Gastrocnemius medialis (tissue), 4 donors: ENCODE data around the gene FCHSD2. TPM values are rescaled to one million over a fixed set of nuclear protein-coding genes. Genes with fewer than 3 reads are reported as not detected.

Experiments
- ATAC-seq, 2 donors: fragments of 150-250 bp; one replicate each; pipeline ENCODE4 v1.9.1; 2016
- DNase-seq, 2 donors: peaks; one replicate each; pipeline ENCODE4 v3.0.0-alpha.2; 2019
- H3K27ac ChIP-seq, 4 donors: fragments of 200-600 bp; sonication (generic); 1 replicate in 1 of 4; 2 replicates in 3 of 4; pipeline ENCODE4 v1.5.1; 2016 to 2018; ENCODE audit warnings: mild to moderate bottlenecking in 2 of 4, moderate library complexity in 1 of 4
- H3K27me3 ChIP-seq, 3 donors: fragments of 200-600 bp; sonication (generic) in 2 of 3; 1 replicate in 1 of 3; 2 replicates in 2 of 3; pipeline versions ENCODE4 v1.5.1 to v1.6.0; 2016 to 2019; ENCODE audit warnings: mild to moderate bottlenecking in 1 of 3, moderate library complexity in 1 of 3
- H3K36me3 ChIP-seq, 2 donors: fragments of 200-600 bp; sonication (generic) in 1 of 2; one replicate each; pipeline ENCODE4 v1.5.1; 2017 to 2018
- H3K4me1 ChIP-seq, 2 donors: fragments of 200-600 bp; sonication (generic) in 1 of 2; one replicate each; pipeline ENCODE4 v1.5.1; 2016 to 2017; ENCODE audit warnings: mild to moderate bottlenecking in 2 of 2
- H3K4me3 ChIP-seq, 4 donors: fragments of 200-600 bp; sonication (generic) in 3 of 4; 1 replicate in 1 of 4; 2 replicates in 3 of 4; pipeline ENCODE4 v1.5.1; 2016 to 2019; ENCODE audit warnings: mild to moderate bottlenecking in 2 of 4
- H3K9me3 ChIP-seq, 3 donors: fragments of 200-600 bp; sonication (generic) in 2 of 3; 1 replicate in 1 of 3; 2 replicates in 2 of 3; pipeline ENCODE4 v1.5.1; 2016 to 2019
- POLR2A ChIP-seq, 2 donors: fragments of 450-650 bp; IDR thresholded peaks; one replicate each; pipeline ENCODE4 v1.6.1; 2017; ENCODE audit warnings: antibody characterized with exemption in 2 of 2, mild to moderate bottlenecking in 2 of 2, moderate library complexity in 2 of 2
- in situ Hi-C, 4 donors: fragments of 200-750 bp; cut with MboI; loops; one replicate each; pipeline versions ENCODE4 v1.15.0 to v1.8.0; 2017; ENCODE audit warnings: low sequenced_read_pairs in 4 of 4
- intact Hi-C: fragments of 100-400 bp; cut with DNase I; formaldehyde crosslinking; loops from one replicate; pipeline ENCODE4 v1.15.1; 2023; ENCODE audit warnings: low total_unique reads
- total RNA-seq, 4 donors: library from RNA; depleted of rRNA; stranded (reverse); fragments of >200 nt; gene quantifications; one replicate each; pipeline versions ENCODE4 v1.1.0 to v1.2.3, GENCODE V29; 2016
- TF ChIP-seq, protein P1 (sequence below), 5 experiments: fragments of 450-650 bp in 3 of 5; fragments of 200-600 bp in 2 of 5; sonication (generic) in 2 of 5; IDR thresholded peaks in 4 of 5; conservative IDR thresholded peaks in 1 of 5; 1 replicate in 4 of 5; 2 replicates in 1 of 5; pipeline ENCODE4 v1.5.1; 2016 to 2019; ENCODE audit warnings: antibody characterized with exemption in 5 of 5, mild to moderate bottlenecking in 3 of 5, moderate library complexity in 3 of 5

FCHSD2 gene
- 1 to 10 TPM; 5.6 to 10.0 (median 8.0) TPM for total RNA-seq

GRCh38 chr11:73142128-73142377 lies at the start of gene FCHSD2:
FCHSD2 (minus strand) TSS chr11:73142318; CDS start chr11:73141877, 441 bp downstream.
- intact Hi-C loops = loop anchor here (1.0 to 10.0 kb wide), 4 partner anchors 33 to 328 kb away; partner anchors contain the start of gene ATG16L2
- H3K36me3 ChIP-seq = no peaks in the 10 kb centered on the region
- H3K27ac ChIP-seq = peak within 1 kb of the TSS; percentile 92 to 99 (median 96)
- H3K9me3 ChIP-seq = no peaks in the 10 kb centered on the region
- H3K4me1 ChIP-seq = peaks cover 18 to 23% of the 10 kb centered on the region in 2 donors
- in situ Hi-C loops = no loop called here
- DNase-seq = no peak
- TF ChIP-seq, protein P1, sequence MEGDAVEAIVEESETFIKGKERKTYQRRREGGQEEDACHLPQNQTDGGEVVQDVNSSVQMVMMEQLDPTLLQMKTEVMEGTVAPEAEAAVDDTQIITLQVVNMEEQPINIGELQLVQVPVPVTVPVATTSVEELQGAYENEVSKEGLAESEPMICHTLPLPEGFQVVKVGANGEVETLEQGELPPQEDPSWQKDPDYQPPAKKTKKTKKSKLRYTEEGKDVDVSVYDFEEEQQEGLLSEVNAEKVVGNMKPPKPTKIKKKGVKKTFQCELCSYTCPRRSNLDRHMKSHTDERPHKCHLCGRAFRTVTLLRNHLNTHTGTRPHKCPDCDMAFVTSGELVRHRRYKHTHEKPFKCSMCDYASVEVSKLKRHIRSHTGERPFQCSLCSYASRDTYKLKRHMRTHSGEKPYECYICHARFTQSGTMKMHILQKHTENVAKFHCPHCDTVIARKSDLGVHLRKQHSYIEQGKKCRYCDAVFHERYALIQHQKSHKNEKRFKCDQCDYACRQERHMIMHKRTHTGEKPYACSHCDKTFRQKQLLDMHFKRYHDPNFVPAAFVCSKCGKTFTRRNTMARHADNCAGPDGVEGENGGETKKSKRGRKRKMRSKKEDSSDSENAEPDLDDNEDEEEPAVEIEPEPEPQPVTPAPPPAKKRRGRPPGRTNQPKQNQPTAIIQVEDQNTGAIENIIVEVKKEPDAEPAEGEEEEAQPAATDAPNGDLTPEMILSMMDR (IDR thresholded peaks at IDR 0.05 in 4 of 5, conservative IDR thresholded peaks at IDR 0.05 in 1 of 5) = no peak
- TF ChIP-seq POLR2A (IDR thresholded peaks at IDR 0.05) = peak; percentile 59 to 64
- peak; percentile 45 to 81 for ATAC-seq
- no peaks in the 10 kb centered on the region for H3K27me3 ChIP-seq
- H3K4me3 ChIP-seq = peak within 1 kb of the TSS; percentile 93 to 99 (median 98)

DNA sequence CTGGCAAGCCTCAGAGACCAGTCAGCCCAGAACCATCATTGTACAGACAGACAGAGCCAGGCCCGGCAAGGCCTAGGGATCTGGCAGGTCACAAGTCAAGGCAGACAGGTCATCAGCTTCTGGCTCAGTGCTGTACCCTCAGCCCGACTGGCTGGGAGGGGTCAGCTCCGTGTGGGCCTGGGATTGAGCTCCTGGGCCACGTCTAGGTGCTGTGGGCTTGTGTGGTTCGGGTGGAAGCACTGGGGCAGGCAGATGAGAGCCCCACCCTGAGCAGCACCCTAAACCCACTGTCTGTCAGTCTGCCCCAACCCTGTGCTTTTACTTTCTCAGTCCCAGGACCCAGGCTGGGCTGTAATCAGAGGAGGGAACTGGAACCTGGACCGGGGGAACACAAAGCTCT lies 49.0 kb upstream of the FCHSD2 start:
- no peak for TF ChIP-seq POLR2A (IDR thresholded peaks at IDR 0.05)
- TF ChIP-seq, protein P1 (IDR thresholded peaks at IDR 0.05 in 4 of 5, conservative IDR thresholded peaks at IDR 0.05 in 1 of 5) = no peak
- Histone ChIP-seq H3K9me3 (no peaks in the 10 kb centered on the region), H3K36me3 (no peaks in the 10 kb centered on the region), H3K4me3 (no peak overlapping the region), H3K27me3 (no peaks in the 10 kb centered on the region), H3K4me1 (peaks cover 29 to 39% of the 10 kb centered on the region in 2 donors), H3K27ac (no peak overlapping the region)
- intact Hi-C loops (no loop called here), in situ Hi-C loops (loop anchor here in 1 of 4 donors (25.0 kb wide), 1 partner anchor 479 kb away; no protein-coding TSS in a partner anchor)
- DNase-seq (peak in 1 of 2 donors; percentile 7), ATAC-seq (no peak)

DNA sequence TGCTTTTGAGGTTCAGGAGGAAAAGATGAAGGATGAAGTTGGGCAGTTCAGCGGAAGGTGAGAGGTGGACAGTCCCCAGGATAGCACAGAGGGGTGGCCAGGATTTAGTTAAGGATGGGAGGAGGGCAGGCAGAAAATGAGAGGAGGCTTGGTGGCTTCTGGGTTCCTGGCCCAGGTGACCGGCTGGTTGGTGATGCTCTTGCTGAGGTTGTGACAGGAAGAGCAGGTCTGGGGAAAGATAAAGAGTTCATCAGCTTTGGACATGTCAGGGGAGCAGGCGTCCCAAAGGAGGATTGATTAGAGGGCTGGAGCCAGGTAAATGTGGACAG lies 48.4 kb upstream of the FCHSD2 start:
- Histone ChIP-seq H3K27me3 (no peaks in the 10 kb centered on the region), H3K36me3 (no peaks in the 10 kb centered on the region), H3K4me3 (no peak overlapping the region), H3K27ac (no peak overlapping the region), H3K4me1 (peaks cover 33 to 46% of the 10 kb centered on the region in 2 donors), H3K9me3 (no peaks in the 10 kb centered on the region)
- no peak for TF ChIP-seq POLR2A (IDR thresholded peaks at IDR 0.05)
- TF ChIP-seq, protein P1 (IDR thresholded peaks at IDR 0.05 in 4 of 5, conservative IDR thresholded peaks at IDR 0.05 in 1 of 5) = no peak
- DNase-seq (no peak), ATAC-seq (no peak)
- intact Hi-C loops = no loop called here
- in situ Hi-C loops = loop anchor here in 1 of 4 donors (25.0 kb wide), 1 partner anchor 478 kb away; no protein-coding TSS in a partner anchor

GRCh38 chr11:73189723-73190556 lies 47.8 kb upstream of the FCHSD2 start:
- no peaks in the 10 kb centered on the region for H3K36me3 ChIP-seq
- DNase-seq = no peak
- no peak overlapping the region for H3K4me3 ChIP-seq
- in situ Hi-C loops (loop anchor here (5.0 to 25.0 kb wide), 5 partner anchors 52 to 478 kb away; no protein-coding TSS in a partner anchor), intact Hi-C loops (loop anchor here (5.0 kb wide), 1 partner anchor 142 kb away; no protein-coding TSS in a partner anchor)
- H3K9me3 ChIP-seq = no peaks in the 10 kb centered on the region
- no peak for ATAC-seq
- no peak overlapping the region for H3K27ac ChIP-seq
- no peaks in the 10 kb centered on the region for H3K27me3 ChIP-seq
- peaks cover 35 to 47% of the 10 kb centered on the region in 2 donors for H3K4me1 ChIP-seq
- TF ChIP-seq POLR2A (IDR thresholded peaks at IDR 0.05) = no peak
- TF ChIP-seq, protein P1 (IDR thresholded peaks at IDR 0.05 in 4 of 5, conservative IDR thresholded peaks at IDR 0.05 in 1 of 5) = no peak
